HG02840 (cell line): Measurements from ENCODE around the gene OXLD1.
"Not testable (repeated sequence)": the region's sequence is repeated elsewhere in the genome, so short reads cannot be mapped to it uniquely, and the experiment has no call there.

Experiments
- ATAC-seq: cut with Tn5 transposase; IDR thresholded peaks from one replicate; pipeline ENCODE4 v1.9.1; 2021; ENCODE audit warnings: mild to moderate bottlenecking, moderate library complexity, moderate number of reproducible peaks; ENCODE audit not compliant: unreplicated experiment, low FRiP score

Gene OXLD1

GRCh38 chr17:81621494-81622130 is 44.8 kb downstream of the OXLD1 start:
- ATAC-seq, result no peak

- not testable (repeated sequence) for ATAC-seq
Measured at GRCh38 chr17:81618307-81618706, 48.1 kb downstream of the OXLD1 start.

GRCh38 chr17:81616877-81617276 is 49.5 kb downstream of the OXLD1 start:
- ATAC-seq, result no peak

- no peak for ATAC-seq
Measured at GRCh38 chr17:81615401-81615930, 50.9 kb downstream of the OXLD1 start.
